Right lobe of liver (tissue), 6 donors: ENCODE results near the gene PRR15L. TPM values are rescaled to one million over a fixed set of nuclear protein-coding genes. Genes with fewer than 3 reads are reported as not detected.

Source experiments
- ATAC-seq, 4 donors: fragments of 200-7000 bp; cut with Tn5 transposase; one replicate each; pipeline ENCODE4 v1.9.1; 2020; ENCODE audit warnings: mild to moderate bottlenecking in 4 of 4, moderate library complexity in 4 of 4
- DNase-seq, 3 donors: peaks; one replicate each; pipeline ENCODE4 v3.0.0-alpha.2; 2020
- H3K27ac ChIP-seq, 3 donors: fragments of 200-600 bp; one replicate each; pipeline ENCODE4 v1.8.0; 2022
- H3K27me3 ChIP-seq, 2 donors: fragments of 200-600 bp; one replicate each; pipeline ENCODE4 v1.8.0; 2022
- H3K36me3 ChIP-seq, 4 donors: fragments of 200-600 bp; sonication (generic) in 1 of 4; one replicate each; pipeline versions ENCODE4 v1.5.1 to v1.8.0; 2017 to 2022; ENCODE audit warnings: control low read depth in 1 of 4
- H3K4me1 ChIP-seq, 4 donors: fragments of 200-600 bp; sonication (generic) in 1 of 4; one replicate each; pipeline versions ENCODE4 v1.5.1 to v1.8.0; 2017 to 2022; ENCODE audit warnings: control low read depth in 1 of 4
- H3K4me3 ChIP-seq, 3 donors: fragments of 200-600 bp; one replicate each; pipeline ENCODE4 v1.8.0; 2022
- H3K9me3 ChIP-seq, 4 donors: fragments of 200-600 bp; sonication (generic) in 1 of 4; one replicate each; pipeline versions ENCODE4 v1.5.1 to v1.8.0; 2017 to 2022; ENCODE audit warnings: control low read depth in 1 of 4
- CTCF ChIP-seq, 4 donors: fragments of 200-600 bp in 3 of 4; fragments of 450-650 bp in 1 of 4; IDR thresholded peaks; one replicate each; pipeline versions ENCODE4 v1.5.1 to v1.8.0; 2016 to 2022; ENCODE audit warnings: antibody characterized with exemption in 4 of 4, mild to moderate bottlenecking in 2 of 4
- POLR2A ChIP-seq: fragments of 450-650 bp; IDR thresholded peaks from one replicate; pipeline ENCODE4 v1.6.1; 2017; ENCODE audit warnings: antibody characterized with exemption, mild to moderate bottlenecking
- WGBS: methylation state at CpG from one replicate; pipeline ENCODE4 v1.1.6; 2018; ENCODE audit warnings: low coverage, low lambda C conversion rate; ENCODE audit not compliant: insufficient coverage; ENCODE audit errors: missing lambda C conversion rate; 5-methylcytosine and 5-hydroxymethylcytosine counted together
- intact Hi-C, 2 donors: fragments of 100-400 bp; cut with DNase I; formaldehyde crosslinking; loops; one replicate each; pipeline versions ENCODE4 v1.11.2 to v1.14.1; 2022
- total RNA-seq, 6 experiments: library from RNA; depleted of rRNA in 2 of 6; stranded (reverse); fragments of >200 nt in 2 of 6; fragmentation: NEBNext Ultra II Directional in 3 of 6; extraction: Animal tissue kit (Norgen Biotek cat#: 25700) in 3 of 6; gene quantifications; one replicate each; pipeline versions ENCODE4 v1.1.0 to v1.2.4, GENCODE V29; 2016 to 2023
- donor health status: DM: no; HTN: yes; CAD: no.
- donor health status: DM: no; HTN: no; CAD: no.
- donor health status: DM: no; HTN: no; CAD: no.
- donor health status: DM: no; HTN: yes; CAD: no.
- donor health status: DM: no; HTN: yes; CAD: no.

PRR15L gene
- total RNA-seq, 6 experiments from 2014 or later: 0.19 to 1.1 (median 0.47) TPM

GRCh38 chr17:47962901-47963300 lies 5.2 kb upstream of the PRR15L start:
- ATAC-seq (no peak), DNase-seq (no peak)
- peaks cover 0 to 17% (median 0%) of the 10 kb centered on the region in 4 donors for H3K4me1 ChIP-seq
- intact Hi-C loops: no loop called here
- no peak overlapping the region for H3K4me3 ChIP-seq
- no peaks in the 10 kb centered on the region for H3K9me3 ChIP-seq
- no peaks in the 10 kb centered on the region for H3K36me3 ChIP-seq
- no peaks in the 10 kb centered on the region for H3K27me3 ChIP-seq
- no peak overlapping the region for H3K27ac ChIP-seq
- TF ChIP-seq CTCF (IDR thresholded peaks at IDR 0.05) (no peak), POLR2A (no peak)
- WGBS: no CpG with 5 or more reads among the region's 3 CpGs

- Histone ChIP-seq H3K27me3 (no peaks in the 10 kb centered on the region), H3K4me1 (peaks cover 0 to 24% (median 6%) of the 10 kb centered on the region in 4 donors), H3K36me3 (no peaks in the 10 kb centered on the region), H3K9me3 (no peaks in the 10 kb centered on the region), H3K4me3 (no peak overlapping the region), H3K27ac (no peak overlapping the region)
- intact Hi-C loops: no loop called here
- no peak for ATAC-seq
- no peak for DNase-seq
- WGBS: 53% methylated on average over 2 of the region's 6 CpGs
- TF ChIP-seq POLR2A: no peak
- TF ChIP-seq CTCF (IDR thresholded peaks at IDR 0.05): no peak
These were observed 3.7 kb upstream of the PRR15L start for GRCh38 chr17:47961406-47961805.

DNA sequence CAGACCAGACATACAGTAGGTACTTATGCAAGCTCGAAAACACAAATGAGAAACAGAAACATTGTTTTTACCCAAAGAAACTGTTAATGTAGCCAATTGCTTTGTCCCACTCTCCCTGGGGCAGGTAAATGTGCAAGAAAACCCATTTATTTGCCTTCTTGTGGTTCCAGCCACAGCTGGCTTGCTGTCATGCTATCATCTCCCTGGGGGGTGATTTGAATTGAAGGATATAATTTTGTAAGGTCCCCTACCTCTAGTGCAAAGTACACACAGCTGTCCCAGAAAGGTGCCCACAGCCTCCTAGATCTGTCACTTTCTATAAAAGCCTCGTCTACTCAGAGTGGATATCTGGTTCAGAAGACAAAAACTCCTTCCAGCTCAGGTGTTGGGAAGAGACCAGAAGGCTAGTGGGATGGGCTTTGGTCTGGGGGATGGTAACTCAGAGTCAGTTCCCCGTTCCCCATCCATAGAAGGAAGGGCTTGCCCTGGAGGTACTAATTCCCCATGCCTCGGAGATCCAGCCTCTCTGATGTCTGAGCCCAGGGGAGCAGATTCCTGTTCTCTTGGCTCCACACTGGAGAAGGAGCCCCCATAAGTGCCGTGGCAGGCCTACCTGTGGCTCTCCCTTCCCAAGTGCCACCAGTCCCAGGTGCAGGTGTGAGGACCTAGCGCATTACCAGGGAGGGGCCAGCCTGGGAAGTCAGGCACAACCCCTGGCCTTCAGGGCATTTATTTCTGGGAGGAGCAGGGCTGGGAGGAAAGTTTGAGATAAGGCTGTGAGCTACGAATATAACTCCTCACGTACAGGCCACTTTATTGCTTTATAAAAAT lies 2.4 kb upstream of the PRR15L start:
- Histone ChIP-seq H3K9me3 (no peaks in the 10 kb centered on the region), H3K36me3 (no peaks in the 10 kb centered on the region), H3K4me1 (peaks cover 0 to 27% (median 12%) of the 10 kb centered on the region in 4 donors), H3K27me3 (no peaks in the 10 kb centered on the region), H3K27ac (no peak overlapping the region), H3K4me3 (no peak overlapping the region)
- intact Hi-C loops: no loop called here
- ATAC-seq: no peak
- no peak for DNase-seq
- WGBS: 46% methylated on average over 4 of the region's 8 CpGs
- no peak for TF ChIP-seq POLR2A
- no peak for TF ChIP-seq CTCF (IDR thresholded peaks at IDR 0.05)

- H3K9me3 ChIP-seq: no peaks in the 10 kb centered on the region
- peak overlapping the region in 1 of 3 donors; percentile 5 for H3K4me3 ChIP-seq
- peaks cover 0 to 39% (median 13%) of the 10 kb centered on the region in 4 donors for H3K4me1 ChIP-seq
- DNase-seq (no peak), ATAC-seq (peak in 3 of 4 donors; percentile 6 to 22 (median 19))
- TF ChIP-seq CTCF (IDR thresholded peaks at IDR 0.05) (no peak), POLR2A (no peak)
- H3K36me3 ChIP-seq: no peaks in the 10 kb centered on the region
- peak overlapping the region in 1 of 3 donors; percentile 11 for H3K27ac ChIP-seq
- intact Hi-C loops: no loop called here
- no peaks in the 10 kb centered on the region for H3K27me3 ChIP-seq
- WGBS: 27% methylated on average over 2 of the region's 4 CpGs
These were observed 692 bp downstream of the PRR15L start for GRCh38 chr17:47956791-47957590.
